K562 (cell line): ENCODE measurements around the gene LMAN1L. TPM values are rescaled to one million over a fixed set of nuclear protein-coding genes. Genes with fewer than 3 reads are reported as not detected.

Experiments
- ATAC-seq: fragments of 200-7000 bp; cut with Tn5 transposase; 3 replicates; pipeline ENCODE4 v1.9.1; 2020; ENCODE audit warnings: moderate library complexity
- BruUV-seq: library from RNA; stranded (reverse); fragments of 400-500 nt; replicated peaks from 2 replicates; lab custom pipeline; 2021; lab: Mats Ljungman, UMichigan
- CTCF ChIA-PET: fragments of 300-600 bp; formaldehyde crosslinking; extraction: SDS; loops from one replicate; lab custom pipeline; 2021; ENCODE audit warnings: low intra/inter-chr PET ratio; lab: Yijun Ruan, JAX
- POLR2A ChIA-PET: fragments of 300-600, 350-650 bp; sonication (Branson Sonifier 250); formaldehyde crosslinking; extraction: SDS; loops from one replicate; lab custom pipeline; 2021; ENCODE audit warnings: antibody characterized with exemption, inconsistent platforms; lab: Yijun Ruan, JAX
- DNase-seq, 4 experiments: peaks; one replicate each; pipeline versions ENCODE4 v3.0.0 to v3.0.0-alpha.2; 2011 to 2018; ENCODE audit warnings: low spot score in 3 of 4, mixed read lengths in 3 of 4; ENCODE audit errors: extremely low read depth in 1 of 4
- FAIRE-seq: peaks from 2 replicates; lab custom pipeline; 2011; peaks lifted over from hg19 to GRCh38; lab: Jason Lieb, UNC
- H2AFZ ChIP-seq: 2 replicates; pipeline ENCODE4 v1.6.0; 2011; ENCODE audit warnings: low read depth, low read length, control low read depth, inconsistent platforms
- H3K27ac ChIP-seq: fragments of 200-600 bp; 3 replicates; pipeline ENCODE4 v1.8.0; 2011; ENCODE audit warnings: low read depth, mild to moderate bottlenecking, control low read depth, inconsistent platforms, low read length, moderate library complexity, mixed read lengths; ENCODE audit errors: extremely low read depth
- H3K27me3 ChIP-seq, 2 experiments: fragments of 300-600 bp in 1 of 2; 2 replicates in 1 of 2; 3 replicates in 1 of 2; pipeline versions ENCODE4 v1.6.0 to v1.8.0; 2011; ENCODE audit warnings: inconsistent platforms in 2 of 2, low read length in 2 of 2, mild to moderate bottlenecking in 1 of 2, mixed read lengths in 1 of 2, moderate library complexity in 1 of 2; ENCODE audit not compliant: control insufficient read depth in 2 of 2, insufficient read depth in 2 of 2
- H3K36me3 ChIP-seq: fragments of 300-600 bp; 3 replicates; pipeline ENCODE4 v1.8.0; 2011; ENCODE audit warnings: mild to moderate bottlenecking, low read length, inconsistent platforms; ENCODE audit not compliant: control insufficient read depth, insufficient read depth
- H3K4me1 ChIP-seq, 2 experiments: fragments of 200-600 bp in 1 of 2; replicated peaks in 1 of 2; 2 replicates in 1 of 2; 3 replicates in 1 of 2; pipeline versions ENCODE4 v1.5.1 to v1.8.0; 2011; ENCODE audit warnings: inconsistent platforms in 2 of 2, low read length in 2 of 2, mild to moderate bottlenecking in 1 of 2, mixed read lengths in 1 of 2, moderate library complexity in 1 of 2; ENCODE audit not compliant: control insufficient read depth in 2 of 2, insufficient read depth in 2 of 2
- H3K4me2 ChIP-seq: 2 replicates; pipeline ENCODE4 v1.6.1; 2011; ENCODE audit warnings: low read length, control low read depth, inconsistent platforms, mixed read lengths; ENCODE audit not compliant: insufficient read depth
- H3K4me3 ChIP-seq: fragments of 200-600 bp; sonication (generic), shearing (Covaris generic); 2 replicates; pipeline ENCODE4 v1.5.1; 2016; ENCODE audit warnings: control low read depth, inconsistent platforms
- H3K79me2 ChIP-seq: fragments of 200-600 bp; 3 replicates; pipeline ENCODE4 v1.8.0; 2011; ENCODE audit warnings: low read length, inconsistent platforms; ENCODE audit not compliant: control insufficient read depth, insufficient read depth
- H3K9ac ChIP-seq, 2 experiments: 2 replicates each; pipeline versions ENCODE4 v1.6.0 to v1.6.1; 2011; ENCODE audit warnings: low read depth in 2 of 2, low read length in 2 of 2, control low read depth in 1 of 2, inconsistent platforms in 1 of 2, mild to moderate bottlenecking in 1 of 2, mixed read lengths in 1 of 2; ENCODE audit not compliant: insufficient read depth in 1 of 2
- H3K9me1 ChIP-seq: one replicate; pipeline ENCODE4 v1.6.0; 2011; ENCODE audit warnings: inconsistent platforms, mild to moderate bottlenecking, low read length, moderate library complexity; ENCODE audit not compliant: control insufficient read depth, insufficient read depth
- H3K9me3 ChIP-seq: replicated peaks from 2 replicates; pipeline ENCODE4 v1.5.1; 2011; ENCODE audit warnings: low read depth, low read length, inconsistent platforms; ENCODE audit not compliant: control insufficient read depth, insufficient read depth
- H4K20me1 ChIP-seq: replicated peaks from 2 replicates; pipeline ENCODE4 v1.6.1; 2011; ENCODE audit warnings: low read length, inconsistent platforms, mixed read lengths; ENCODE audit not compliant: control insufficient read depth, insufficient read depth
- BCLAF1 ChIP-seq, 2 experiments: fragments of 450-650 bp in 1 of 2; IDR thresholded peaks; 2 replicates each; pipeline ENCODE4 v1.6.1; 2011 to 2017; ENCODE audit warnings: low read depth in 2 of 2, antibody characterized with exemption in 1 of 2, borderline replicate concordance in 1 of 2, low read length in 1 of 2, mild to moderate bottlenecking in 1 of 2, mixed read lengths in 1 of 2; ENCODE audit not compliant: control insufficient read depth in 1 of 2
- CEBPZ ChIP-seq: fragments of 150-350 bp; IDR thresholded peaks from 2 replicates; pipeline ENCODE4 v1.6.1; 2014; ENCODE audit warnings: low read depth, mild to moderate bottlenecking, low read length, borderline replicate concordance
- GTF2E2 ChIP-seq: fragments of 200-800 bp; sonication (Bioruptor generic); IDR thresholded peaks from 2 replicates; pipeline ENCODE4 v1.6.1; 2016; ENCODE audit warnings: missing genetic modification characterization, missing compliant biosample characterization
- POLR2G ChIP-seq: fragments of 200-400 bp; formaldehyde crosslinking; IDR thresholded peaks from 2 replicates; pipeline ENCODE4 v1.6.1; 2017; ENCODE audit warnings: low read depth, mild to moderate bottlenecking, antibody characterized with exemption, low read length, moderate library complexity
- POLR3G ChIP-seq: IDR thresholded peaks from 2 replicates; pipeline ENCODE4 v1.6.1; 2011; ENCODE audit not compliant: insufficient read length, insufficient replicate concordance; ENCODE audit errors: extremely low read depth
- RBFOX2 ChIP-seq: fragments of 200-400 bp; formaldehyde crosslinking; IDR thresholded peaks from 2 replicates; pipeline ENCODE4 v1.6.1; 2017; ENCODE audit warnings: low read depth, mild to moderate bottlenecking, low read length, moderate library complexity
- ZFPM2 ChIP-seq: fragments of 250-450 bp; sonication (Bioruptor Pico); IDR thresholded peaks from 2 replicates; pipeline ENCODE4 v1.5.1; 2022; ENCODE audit warnings: mild to moderate bottlenecking
- ZFX ChIP-seq: sonication (generic); formaldehyde crosslinking; IDR thresholded peaks from 2 replicates; pipeline ENCODE4 v1.8.0; 2022; ENCODE audit warnings: mild to moderate bottlenecking, missing genetic modification reagents, moderate library complexity
- ZKSCAN1 ChIP-seq: fragments of 150-350 bp; IDR thresholded peaks from 2 replicates; pipeline ENCODE4 v1.6.1; 2016; ENCODE audit warnings: low read depth, low read length
- ZNF263 ChIP-seq: sonication (generic); formaldehyde crosslinking; IDR thresholded peaks from 2 replicates; pipeline ENCODE4 v1.8.0; 2022; ENCODE audit warnings: mild to moderate bottlenecking, missing genetic modification reagents, borderline replicate concordance
- ZNF431 ChIP-seq: sonication (generic); formaldehyde crosslinking; IDR thresholded peaks from 2 replicates; pipeline ENCODE4 v1.8.0; 2022; ENCODE audit warnings: mild to moderate bottlenecking, missing genetic modification reagents
- WGBS: fragments of 100-300 bp; shearing (Covaris generic); methylation state at CpG from one replicate; pipeline ENCODE4 v1.1.6; 2016; ENCODE audit warnings: low coverage, mixed read lengths; ENCODE audit not compliant: insufficient coverage; ENCODE audit errors: missing lambda C conversion rate; 5-methylcytosine and 5-hydroxymethylcytosine counted together
- in situ Hi-C: fragments of 300-500 bp; cut with MboI; formaldehyde crosslinking; loops from 4 replicates; pipeline ENCODE4 v1.15.0; 2018; ENCODE audit warnings: inconsistent platforms, mixed read lengths
- intact Hi-C: fragments of 100-400 bp; cut with micrococcal nuclease; formaldehyde crosslinking; loops from 2 replicates; pipeline ENCODE4 v1.14.2; 2022
- polyA plus RNA-seq, 8 experiments: library from polyadenylated mRNA; depleted of rRNA in 4 of 8; stranded (reverse) in 5 of 8; unstranded in 3 of 8; fragments of >200 nt; fragmentation: Nextera tagmentation in 2 of 8; fragmentation: Illumina TruSeq in 1 of 8; extraction: Ambion mirVana in 2 of 8; extraction: Trizol in 1 of 8; gene quantifications; 2 replicates each; pipeline versions ENCODE4 v1.2.1 to v1.2.3, GENCODE V29; 2011 to 2014; ENCODE audit warnings: inconsistent platforms in 1 of 8, missing spikeins in 1 of 8
- total RNA-seq, 7 experiments: library from RNA; depleted of rRNA in 6 of 7; stranded (reverse); fragments of >200 nt in 6 of 7; fragmentation: Illumina TruSeq in 2 of 7; extraction: Trizol in 2 of 7; gene quantifications; 2 replicates each; pipeline versions ENCODE4 v1.2.1 to v1.2.3, GENCODE V29; 2011 to 2021; ENCODE audit warnings: low replicate concordance in 1 of 7

The LMAN1L gene
- total and polyA plus RNA-seq, 9 of the 15 experiments (the other 6 are each of a cell fraction or from before 2014, with no cell fraction given), result not detected

- TF ChIP-seq ZFPM2 (CRISPR knock-in tag) (no peak), POLR3G (no peak), RBFOX2 (0 out of 2 replicates have a peak, but pooled peaks have one; percentile 29), CEBPZ (no peak), BCLAF1 (IDR thresholded peaks at IDR 0.05; ENCODE audit: borderline replicate concordance in 1 of 2, control insufficient read depth in 1 of 2, low read depth in 2 of 2, low read length in 1 of 2) (no peak), ZFX (no peak), ZNF431 (no peak), POLR2G (0 out of 2 replicates have a peak, but pooled peaks have one; percentile 18), ZKSCAN1 (no peak), ZNF263 (no peak), GTF2E2 (no peak)
- H3K9me1 ChIP-seq, result no peaks in the 10 kb centered on the region
- DNase-seq (no peak), ATAC-seq (no peak), FAIRE-seq (no peak)
- peaks cover 88% of the 10 kb centered on the region for H3K79me2 ChIP-seq
- no peak overlapping the region for H3K4me3 ChIP-seq
- ChIA-PET POLR2A (interaction anchor here (0.5 kb wide), 1 partner anchor 7 kb away, joined by 3 read pairs; no protein-coding TSS in a partner anchor), CTCF (no interaction called here)
- peaks cover 31 to 56% of the 10 kb centered on the region in 2 experiments for H3K4me1 ChIP-seq
- H3K27ac ChIP-seq, result no peak overlapping the region
- H3K4me2 ChIP-seq, result no peak overlapping the region
- H3K9ac ChIP-seq, result peak overlapping the region in 1 of 2 experiments; percentile 21; a peak in 1 of 4 replicates
- intact Hi-C loops, result no loop called here
- no TSS peak for BruUV-seq
- peaks cover 40% of the 10 kb centered on the region for H4K20me1 ChIP-seq
- peaks cover 74% of the 10 kb centered on the region; the same call in 2 of the 3 replicates for H3K36me3 ChIP-seq
- H3K9me3 ChIP-seq, result no peaks in the 10 kb centered on the region
- no peak overlapping the region for H2AFZ ChIP-seq
- no peaks in the 10 kb centered on the region for H3K27me3 ChIP-seq
- in situ Hi-C loops, result no loop called here
- WGBS, result 87% methylated on average over 14 of the region's 14 CpGs
Measured at GRCh38 chr15:74789171-74789631, 23.4 kb upstream of the LMAN1L start.
